Measurements from ENCODE around the gene BATF3. TPM values are rescaled to one million over a fixed set of nuclear protein-coding genes. Genes with fewer than 3 reads are reported as not detected.
A peak's percentile ranks its signal among the peaks of the same experiment; 100 is the strongest.

The BATF3 gene
- total RNA-seq (1 to 10 TPM in 2 of 5 donors, not detected in 3; 1.1 to 1.2 TPM), polyA plus RNA-seq (1 to 10 TPM; 4.1 to 6.9 (median 5.3) TPM)
- long read RNA-seq, donor 1 = 0 reads
- long read RNA-seq, donor 2 = 0 reads
- long read RNA-seq, donor 3 = 0 reads
- long read RNA-seq, donor 4 = 0 reads
- long read RNA-seq, donor 5, partial matches to known transcripts = 0 of 3 reads
- long read RNA-seq, donor 5, other reads (novel, unspliced or antisense) = 0 of 3 reads
- long read RNA-seq, donor 6 = 0 reads
- long read RNA-seq, donor 7, partial matches to known transcripts = 0 of 1 reads
- long read RNA-seq, donor 7, other reads (novel, unspliced or antisense) = 0 of 1 reads
- long read RNA-seq, donor 8 = 0 reads
- long read RNA-seq, donor 9 = 0 reads
- long read RNA-seq, donor 10, partial matches to known transcripts = 0 of 1 reads
- long read RNA-seq, donor 10, other reads (novel, unspliced or antisense) = 0 of 1 reads

GRCh38 chr1:212699625-212700222, at the start of gene BATF3:
Gene BATF3 (minus strand): TSS chr1:212699840. CDS start chr1:212699762, 78 bp downstream.
- no peaks in the 10 kb centered on the region for H3K36me3 ChIP-seq
- WGBS, 5 donors = 0 to 1% (median 1%) methylated on average over 11 to 79 of the region's 79 CpGs
- peaks cover 0 to 45% (median 18%) of the 10 kb centered on the region in 3 donors for H3K27me3 ChIP-seq
- intact Hi-C loops (cut with DNase I; ENCODE audit: low total_unique reads) = no loop called here
- H3K9me3 ChIP-seq = no peaks in the 10 kb centered on the region
- H3K4me3 ChIP-seq = peak within 1 kb of the TSS; percentile 51 to 73 (median 58)
- H3K27ac ChIP-seq = peak within 1 kb of the TSS; percentile 58 to 83 (median 78)
- TF ChIP-seq POLR2AphosphoS5 (IDR thresholded peaks at IDR 0.05) (no peak), CTCF (IDR thresholded peaks at IDR 0.05) (no peak), EP300 (IDR thresholded peaks at IDR 0.05) (no peak)
- peak; percentile 37 to 78 for DNase-seq
- peaks cover 26 to 40% (median 34%) of the 10 kb centered on the region in 4 donors for H3K4me1 ChIP-seq

- no peak overlapping the region for H3K4me3 ChIP-seq
- H3K9me3 ChIP-seq = no peaks in the 10 kb centered on the region
- WGBS, 5 donors = 91 to 97% (median 94%) methylated on average over 3 of the region's 3 CpGs
- TF ChIP-seq POLR2AphosphoS5 (IDR thresholded peaks at IDR 0.05) (no peak), POLR2A (IDR thresholded peaks at IDR 0.05) (no peak), CTCF (IDR thresholded peaks at IDR 0.05) (no peak), EP300 (IDR thresholded peaks at IDR 0.05) (no peak)
- peaks cover 0 to 2% (median under 1%) of the 10 kb centered on the region in 4 donors for H3K36me3 ChIP-seq
- no peak for DNase-seq
- H3K27ac ChIP-seq = no peak overlapping the region
- no peaks in the 10 kb centered on the region for H3K27me3 ChIP-seq
- intact Hi-C loops (cut with DNase I; ENCODE audit: low total_unique reads) = no loop called here
- peaks cover 0 to 21% (median 12%) of the 10 kb centered on the region in 4 donors for H3K4me1 ChIP-seq
These were observed 46.9 kb upstream of the BATF3 start for GRCh38 chr1:212746546-212746945.

GRCh38 chr1:212745303-212745702, 45.7 kb upstream of the BATF3 start:
- Histone ChIP-seq H3K27me3 (no peaks in the 10 kb centered on the region), H3K4me3 (no peak overlapping the region), H3K36me3 (peaks cover 0 to 6% (median 3%) of the 10 kb centered on the region in 4 donors), H3K4me1 (peaks cover 0 to 16% (median 8%) of the 10 kb centered on the region in 4 donors), H3K9me3 (no peaks in the 10 kb centered on the region), H3K27ac (no peak overlapping the region)
- intact Hi-C loops (cut with DNase I; ENCODE audit: low total_unique reads) = no loop called here
- no peak for DNase-seq
- TF ChIP-seq POLR2AphosphoS5 (IDR thresholded peaks at IDR 0.05) (no peak), CTCF (IDR thresholded peaks at IDR 0.05) (no peak), EP300 (IDR thresholded peaks at IDR 0.05) (no peak), POLR2A (IDR thresholded peaks at IDR 0.05) (no peak)

GRCh38 chr1:212743901-212744475, 44.3 kb upstream of the BATF3 start:
- no peak overlapping the region for H3K27ac ChIP-seq
- no peak overlapping the region for H3K4me3 ChIP-seq
- intact Hi-C loops (cut with DNase I; ENCODE audit: low total_unique reads) = no loop called here
- peaks cover 0 to 6% (median 0%) of the 10 kb centered on the region in 4 donors for H3K4me1 ChIP-seq
- DNase-seq = no peak
- no peaks in the 10 kb centered on the region for H3K27me3 ChIP-seq
- TF ChIP-seq CTCF (IDR thresholded peaks at IDR 0.05) = no peak
- TF ChIP-seq POLR2A (IDR thresholded peaks at IDR 0.05) = no peak
- TF ChIP-seq EP300 (IDR thresholded peaks at IDR 0.05) = no peak
- TF ChIP-seq POLR2AphosphoS5 (IDR thresholded peaks at IDR 0.05) = no peak
- peaks cover 0 to 6% (median 3%) of the 10 kb centered on the region in 4 donors for H3K36me3 ChIP-seq
- no peaks in the 10 kb centered on the region for H3K9me3 ChIP-seq
- 26 to 58% (median 52%) methylated on average over 4 of the region's 4 CpGs for WGBS, 5 donors
